ENCODE data around the gene AP4M1.
A peak's percentile ranks its signal among the peaks of the same experiment; 100 is the strongest.

The AP4M1 gene

DNA sequence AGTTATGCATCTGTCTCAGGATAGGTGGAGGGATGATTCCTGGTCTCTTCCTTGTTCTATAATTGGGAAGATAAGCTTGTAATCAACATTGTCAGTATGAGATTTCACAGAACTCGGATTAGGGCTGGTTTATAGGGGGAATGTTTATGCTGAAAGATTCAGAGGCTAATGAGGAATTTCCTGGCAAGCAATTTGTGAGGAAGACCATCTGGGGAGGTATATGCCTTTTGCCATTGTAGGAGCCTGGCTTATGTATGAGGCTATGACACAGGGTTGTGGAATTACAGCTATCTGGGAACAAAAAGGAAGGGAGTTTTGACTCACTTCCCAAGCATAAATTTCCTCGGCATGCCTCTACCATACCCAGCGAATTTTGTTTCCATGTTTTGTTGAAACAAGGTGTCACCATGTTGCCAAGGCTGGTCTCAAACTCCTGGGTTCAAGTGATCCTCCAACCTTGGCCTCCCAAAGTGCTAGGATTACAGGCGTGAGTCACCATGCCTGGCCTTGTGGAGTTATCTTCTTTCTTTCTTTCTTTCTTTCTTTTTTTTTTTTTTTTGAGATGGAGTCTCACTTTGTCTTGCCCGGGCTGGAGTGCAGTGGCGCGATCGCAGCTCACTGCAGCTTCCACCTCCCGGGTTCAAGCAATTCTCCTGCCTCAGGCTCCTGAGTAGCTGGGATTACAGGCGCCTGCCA, 14.2 kb upstream of the AP4M1 start:
- DNase-seq, result no peak

DNA sequence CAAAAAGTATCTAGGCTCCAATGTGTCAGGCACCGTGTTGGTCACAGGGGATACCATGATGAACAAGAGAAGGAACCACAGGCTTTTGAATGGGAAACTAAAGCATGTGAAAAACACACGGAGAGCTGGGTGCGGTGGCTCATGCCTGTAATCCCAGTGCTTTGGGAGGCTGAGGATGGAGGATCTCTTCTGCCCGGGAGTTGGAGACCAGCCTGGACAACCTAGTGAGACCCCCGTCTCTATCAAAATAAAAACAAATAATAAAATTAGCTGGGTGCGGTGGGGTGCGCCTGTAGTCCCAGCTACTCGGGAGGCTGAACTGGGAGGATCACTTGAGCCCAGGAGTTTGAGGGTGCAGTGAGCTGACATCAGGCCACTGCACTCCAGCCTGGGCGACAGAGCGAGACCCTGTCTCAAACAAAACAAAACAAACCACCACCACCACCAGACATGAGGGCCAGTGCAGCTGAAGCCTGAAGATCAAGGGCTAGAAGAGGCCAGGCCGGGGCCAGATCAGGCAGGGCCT, 13.3 kb upstream of the AP4M1 start:
- no peak for DNase-seq

DNA sequence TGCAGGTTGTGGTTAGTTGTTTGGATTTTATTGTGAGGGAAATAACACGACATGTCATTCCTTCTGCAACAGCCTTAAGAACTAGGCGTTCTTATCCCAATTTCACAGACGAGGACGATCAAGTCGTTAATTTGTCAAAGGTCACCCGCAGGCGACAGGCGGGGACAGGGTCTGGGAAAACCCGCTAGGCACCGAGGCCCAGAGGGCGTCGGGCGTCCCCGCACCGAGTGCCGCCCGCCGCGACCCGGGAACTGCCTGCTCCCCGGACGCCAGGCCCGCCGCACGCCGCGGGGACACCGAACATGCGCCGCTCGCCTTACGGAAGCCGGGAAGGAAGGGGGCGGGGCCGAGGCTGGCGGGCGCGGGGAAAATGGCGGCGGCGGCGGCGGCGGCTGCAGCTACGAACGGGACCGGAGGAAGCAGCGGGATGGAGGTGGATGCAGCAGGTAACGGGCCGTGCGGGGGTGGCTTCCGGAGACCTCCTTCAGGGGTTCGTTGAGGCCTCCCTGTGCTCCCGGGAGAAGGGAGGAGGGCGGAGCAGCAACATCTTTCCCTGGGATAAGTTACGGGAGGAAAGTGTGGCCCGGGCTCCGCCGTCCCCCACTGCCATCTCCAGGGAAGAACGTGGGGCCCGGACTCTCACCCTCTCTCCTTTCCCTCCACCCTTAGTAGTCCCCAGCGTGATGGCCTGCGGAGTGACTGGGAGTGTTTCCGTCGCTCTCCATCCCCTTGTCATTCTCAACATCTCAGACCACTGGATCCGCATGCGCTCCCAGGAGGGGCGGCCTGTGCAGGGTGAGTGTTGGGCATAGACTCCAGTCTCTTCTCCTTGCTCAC, 12.6 kb upstream of the AP4M1 start, which contains the start of gene COPS6:
COPS6 (plus strand) TSS at position 349 of the 837 bp plus-strand sequence; CDS start at position 371, 22 bp downstream.
- DNase-seq, result peak; percentile 91 to 92

DNA sequence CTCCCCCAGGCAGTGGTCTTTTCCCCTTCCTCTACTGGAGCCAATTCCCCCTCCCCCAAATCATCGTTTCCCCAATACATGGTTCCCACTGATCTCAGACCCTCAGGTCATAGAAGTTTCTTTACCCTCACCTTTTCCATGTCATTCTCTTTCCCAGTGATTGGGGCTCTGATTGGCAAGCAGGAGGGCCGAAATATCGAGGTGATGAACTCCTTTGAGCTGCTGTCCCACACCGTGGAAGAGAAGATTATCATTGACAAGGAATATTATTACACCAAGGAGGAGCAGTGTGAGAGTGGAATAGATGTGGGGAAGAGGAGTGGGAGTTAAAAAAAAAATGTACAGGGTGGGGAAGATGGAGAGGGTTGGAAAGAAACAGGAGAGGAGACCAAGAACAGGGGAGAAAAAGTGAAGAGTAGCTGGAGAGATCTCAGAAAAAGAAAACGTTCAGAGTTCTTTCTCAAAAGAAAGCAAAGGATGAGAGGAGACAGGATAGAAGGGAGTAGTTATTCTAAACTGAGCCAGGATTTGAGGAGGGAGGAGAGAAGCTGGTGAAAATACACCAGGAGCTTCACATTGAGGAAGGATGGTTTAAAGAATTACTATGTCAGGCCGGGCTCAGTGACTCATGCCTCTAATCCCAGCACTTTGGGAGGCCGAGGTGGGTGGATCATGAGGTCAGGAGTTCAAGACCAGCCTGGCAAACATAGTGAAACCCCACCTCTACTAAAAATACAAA, 11.8 kb upstream of the AP4M1 start:
- peak in 1 of 2 experiments; percentile 42 for DNase-seq

DNA sequence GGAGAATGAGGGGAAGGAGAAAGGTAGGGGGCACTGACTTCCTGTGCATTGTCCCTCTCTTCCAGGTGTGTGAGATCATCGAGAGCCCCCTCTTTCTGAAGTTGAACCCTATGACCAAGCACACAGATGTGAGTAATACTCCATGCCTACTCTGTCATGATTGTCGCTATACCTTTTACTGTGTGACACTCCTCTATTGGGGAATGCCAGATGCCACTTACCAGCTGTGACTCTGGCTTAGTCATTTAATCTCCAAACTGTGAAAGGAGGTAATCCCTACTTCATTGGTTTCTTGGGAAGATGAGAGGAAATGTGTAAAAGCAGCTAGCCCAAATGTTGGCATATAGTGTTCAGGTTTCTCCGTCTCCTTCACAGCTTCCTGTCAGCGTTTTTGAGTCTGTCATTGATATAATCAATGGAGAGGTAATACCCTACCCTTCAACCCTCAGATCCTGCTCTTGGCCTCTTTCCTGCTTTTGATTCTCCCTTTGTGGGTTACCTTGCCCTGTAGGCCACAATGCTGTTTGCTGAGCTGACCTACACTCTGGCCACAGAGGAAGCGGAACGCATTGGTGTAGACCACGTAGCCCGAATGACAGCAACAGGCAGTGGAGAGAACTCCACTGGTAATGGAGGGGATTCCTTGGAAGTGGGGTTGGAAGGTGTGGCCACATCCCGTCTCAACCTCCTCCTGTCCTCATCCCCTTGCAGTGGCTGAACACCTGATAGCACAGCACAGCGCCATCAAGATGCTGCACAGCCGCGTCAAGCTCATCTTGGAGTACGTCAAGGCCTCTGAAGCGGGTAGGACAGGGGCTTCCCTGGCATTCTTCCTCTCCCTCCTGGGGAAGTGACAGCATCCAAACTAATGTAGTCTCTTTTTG, 10.7 kb upstream of the AP4M1 start:
- peak in 1 of 2 experiments; percentile 53 for DNase-seq

DNA sequence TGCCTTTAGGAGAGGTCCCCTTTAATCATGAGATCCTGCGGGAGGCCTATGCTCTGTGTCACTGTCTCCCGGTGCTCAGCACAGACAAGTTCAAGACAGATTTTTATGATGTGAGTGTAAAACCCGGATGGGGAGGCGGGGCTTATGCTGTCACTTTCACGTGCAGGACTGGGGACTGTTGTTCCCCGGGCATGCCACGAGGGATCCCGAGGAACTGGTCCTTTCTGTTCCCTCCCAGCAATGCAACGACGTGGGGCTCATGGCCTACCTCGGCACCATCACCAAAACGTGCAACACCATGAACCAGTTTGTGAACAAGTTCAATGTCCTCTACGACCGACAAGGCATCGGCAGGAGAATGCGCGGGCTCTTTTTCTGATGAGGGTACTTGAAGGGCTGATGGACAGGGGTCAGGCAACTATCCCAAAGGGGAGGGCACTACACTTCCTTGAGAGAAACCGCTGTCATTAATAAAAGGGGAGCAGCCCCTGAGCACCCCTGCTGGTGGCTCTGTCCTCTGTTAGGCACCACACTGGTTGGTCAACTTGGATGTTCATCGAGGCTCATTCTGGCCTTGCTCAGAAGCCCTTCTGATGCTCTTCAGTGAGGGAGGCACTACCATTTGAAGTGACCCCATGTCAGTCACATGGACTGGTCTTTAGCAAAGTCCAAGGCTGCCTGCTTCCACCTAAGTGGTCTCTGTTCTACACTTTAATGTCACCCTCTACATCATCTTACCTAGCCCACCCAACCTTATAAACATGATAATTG, 9.8 kb upstream of the AP4M1 start:
- peak; percentile 64 for DNase-seq

DNA sequence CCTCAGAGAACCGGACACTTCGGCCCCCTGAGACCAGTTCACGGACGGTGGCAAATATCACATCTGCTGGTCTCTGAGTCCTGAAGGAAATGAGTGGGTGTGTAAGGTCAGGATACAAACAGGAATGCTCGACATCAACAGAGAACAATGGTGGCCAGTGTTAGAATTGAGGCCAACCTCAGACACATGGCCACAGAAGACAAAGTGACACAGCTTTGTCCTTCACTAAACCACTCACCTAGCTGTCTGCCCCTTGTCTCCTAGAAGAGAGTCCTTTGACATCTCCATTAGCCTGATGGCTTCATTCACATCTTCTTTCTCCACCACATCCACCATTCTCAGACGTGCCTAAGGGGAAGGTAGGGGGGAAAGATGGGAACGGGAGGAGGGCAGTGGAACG, 8.4 kb upstream of the AP4M1 start:
- peak in 1 of 2 experiments; percentile 29 for DNase-seq

DNA sequence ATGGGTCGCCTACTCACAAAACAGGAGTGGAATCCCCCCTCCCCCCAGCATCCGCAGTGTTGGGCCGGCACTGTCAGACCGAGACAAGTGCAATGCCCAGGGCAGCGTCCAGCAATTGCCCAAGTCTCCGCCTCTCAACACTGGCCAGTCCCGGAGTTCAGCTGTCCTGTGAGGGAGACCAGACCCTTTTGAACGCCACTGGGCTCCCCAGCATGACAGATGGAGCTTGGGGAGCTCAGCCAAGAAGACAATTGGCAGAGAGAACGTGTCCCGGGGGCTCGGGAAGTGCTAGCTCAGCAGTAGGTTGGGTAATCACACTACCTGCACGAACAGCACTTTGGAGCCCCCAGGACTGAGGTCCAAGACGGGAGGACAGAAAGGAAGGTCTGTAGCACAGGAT, 7.9 kb upstream of the AP4M1 start:
- DNase-seq, result peak in 1 of 2 experiments; percentile 27

DNA sequence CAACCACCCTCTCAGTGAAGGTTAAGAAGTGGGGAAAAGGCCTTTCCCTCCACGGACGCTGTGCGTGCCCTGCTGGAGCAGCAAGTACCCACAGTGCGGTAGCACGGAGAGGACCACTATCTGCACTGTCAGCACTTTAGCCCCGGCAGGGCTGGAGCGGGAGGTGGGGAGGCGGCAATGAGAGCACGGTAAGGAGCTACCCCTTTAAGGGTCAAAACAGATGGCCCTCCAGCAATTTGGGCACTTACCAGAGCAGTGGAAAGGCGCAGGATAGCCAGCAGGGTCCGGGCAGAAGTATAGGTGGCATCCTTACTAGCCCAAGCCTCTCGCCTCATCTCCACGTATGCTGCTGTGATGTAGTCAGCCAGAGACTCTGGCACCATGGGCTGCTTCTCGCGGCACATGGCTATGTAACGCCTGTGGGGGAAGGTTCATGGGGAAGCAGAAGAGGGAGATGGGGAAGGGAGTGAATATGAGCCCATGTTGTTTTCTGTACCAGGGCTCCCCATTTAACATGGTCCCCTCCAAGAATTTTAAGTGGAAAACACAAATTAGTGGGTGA, 7.4 kb upstream of the AP4M1 start:
- no peak for DNase-seq

DNA sequence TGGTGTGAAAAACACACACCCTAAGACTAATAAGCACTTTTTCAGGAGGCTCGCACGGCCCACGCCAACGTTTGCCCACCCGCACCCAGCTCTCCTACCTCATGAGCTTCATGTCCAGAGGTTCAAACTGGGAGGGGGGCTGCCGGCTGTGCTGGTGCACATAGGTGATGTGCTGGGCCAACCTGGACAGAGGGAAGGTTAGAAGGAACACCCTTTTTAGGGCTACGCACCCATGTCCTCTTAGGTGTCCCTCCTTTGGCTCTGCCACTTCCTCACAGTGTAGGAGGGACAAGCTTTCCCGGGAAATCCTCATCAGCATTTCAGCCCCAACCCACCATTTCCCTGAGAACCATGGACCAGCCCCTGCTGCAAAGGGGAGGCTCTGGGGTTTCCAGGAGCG, 6.2 kb upstream of the AP4M1 start:
- no peak for DNase-seq

DNA sequence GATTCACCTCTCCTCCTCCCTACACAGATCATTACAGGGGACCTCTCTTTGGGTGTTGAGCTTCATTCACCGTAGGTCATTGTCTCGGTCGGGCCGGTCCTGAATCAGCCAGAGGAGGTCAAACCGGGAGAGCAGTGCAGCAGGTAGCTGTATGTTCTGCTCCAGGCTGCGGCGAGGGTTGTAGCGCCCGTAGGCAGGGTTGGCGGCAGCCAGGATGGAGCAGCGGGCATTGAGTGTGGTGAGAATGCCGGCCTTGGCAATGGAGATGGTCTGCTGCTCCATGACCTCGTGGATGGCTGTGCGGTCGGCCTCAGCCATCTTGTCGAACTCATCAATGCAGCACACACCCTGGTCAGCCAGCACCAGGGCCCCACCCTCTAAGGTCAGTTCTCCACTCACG, 5.7 kb upstream of the AP4M1 start:
- no peak for DNase-seq

DNA sequence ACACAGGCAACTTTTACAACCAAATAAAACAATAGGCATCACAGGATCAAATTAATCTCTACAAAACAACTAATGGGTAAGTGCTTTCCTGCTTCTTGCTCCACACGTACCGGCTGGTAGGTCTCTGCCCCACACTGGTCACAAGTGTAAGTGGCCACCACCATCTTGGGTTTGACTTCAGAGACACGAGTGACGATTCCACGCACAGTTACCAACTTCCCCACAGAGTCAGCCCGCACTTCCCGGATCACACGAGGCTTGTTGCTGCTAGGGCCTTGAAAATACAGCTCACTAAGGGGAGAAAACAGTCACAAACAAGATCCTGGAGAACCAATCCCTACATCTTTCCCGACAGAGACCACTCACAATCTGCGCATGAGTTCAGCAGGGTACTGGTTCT, 2.5 kb upstream of the AP4M1 start:
- no peak for DNase-seq

DNA sequence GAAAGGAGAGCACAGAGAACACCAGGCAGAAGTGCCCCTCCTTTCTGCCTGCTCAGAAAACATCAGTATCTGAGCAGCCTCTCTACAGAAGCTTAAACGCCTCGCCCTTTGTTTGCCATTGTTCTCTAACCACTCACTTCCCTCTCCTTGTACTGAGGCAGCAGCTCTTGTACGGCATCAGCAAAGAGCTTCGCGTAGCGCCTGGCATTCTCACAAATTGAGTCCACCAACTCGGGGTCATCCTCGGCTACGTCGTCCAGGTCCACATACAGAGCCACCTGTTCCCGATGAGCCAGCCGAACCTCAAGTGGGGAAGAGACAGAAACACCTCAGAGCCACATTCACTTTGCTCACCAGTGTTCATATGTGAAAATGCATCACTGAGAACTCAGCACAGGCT, 2.0 kb upstream of the AP4M1 start:
- no peak for DNase-seq

DNA sequence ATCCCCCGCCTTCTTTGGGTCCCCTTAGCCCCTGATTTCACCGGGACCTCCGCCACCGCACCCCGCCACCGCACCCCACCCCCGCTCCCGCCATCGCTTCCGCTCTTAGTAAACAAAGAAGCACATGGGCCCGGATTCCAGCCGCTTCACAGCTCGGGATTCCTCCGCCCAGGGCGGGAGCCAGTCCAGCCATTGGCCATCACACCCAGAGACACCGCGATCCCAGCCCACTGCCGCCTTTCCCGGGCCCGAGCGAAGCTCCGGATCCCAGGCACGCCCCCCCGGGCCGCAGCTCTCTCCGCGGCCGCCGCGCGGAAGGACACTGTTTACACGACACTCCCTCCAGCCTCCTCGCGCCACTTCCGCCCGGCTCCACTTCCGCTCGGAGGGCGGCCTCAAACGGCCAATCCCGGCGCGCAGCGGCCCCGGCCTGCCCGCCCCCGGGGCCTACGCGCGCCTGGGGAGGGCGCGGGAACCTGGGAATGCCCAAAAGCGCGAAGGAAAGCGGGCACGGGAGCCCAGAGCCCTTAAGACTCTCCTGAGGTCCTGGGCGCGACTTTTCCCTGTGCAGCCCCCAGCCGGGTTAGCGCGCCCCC, 925 bp upstream of the AP4M1 start:
- DNase-seq, result peak; percentile 90 to 91

DNA sequence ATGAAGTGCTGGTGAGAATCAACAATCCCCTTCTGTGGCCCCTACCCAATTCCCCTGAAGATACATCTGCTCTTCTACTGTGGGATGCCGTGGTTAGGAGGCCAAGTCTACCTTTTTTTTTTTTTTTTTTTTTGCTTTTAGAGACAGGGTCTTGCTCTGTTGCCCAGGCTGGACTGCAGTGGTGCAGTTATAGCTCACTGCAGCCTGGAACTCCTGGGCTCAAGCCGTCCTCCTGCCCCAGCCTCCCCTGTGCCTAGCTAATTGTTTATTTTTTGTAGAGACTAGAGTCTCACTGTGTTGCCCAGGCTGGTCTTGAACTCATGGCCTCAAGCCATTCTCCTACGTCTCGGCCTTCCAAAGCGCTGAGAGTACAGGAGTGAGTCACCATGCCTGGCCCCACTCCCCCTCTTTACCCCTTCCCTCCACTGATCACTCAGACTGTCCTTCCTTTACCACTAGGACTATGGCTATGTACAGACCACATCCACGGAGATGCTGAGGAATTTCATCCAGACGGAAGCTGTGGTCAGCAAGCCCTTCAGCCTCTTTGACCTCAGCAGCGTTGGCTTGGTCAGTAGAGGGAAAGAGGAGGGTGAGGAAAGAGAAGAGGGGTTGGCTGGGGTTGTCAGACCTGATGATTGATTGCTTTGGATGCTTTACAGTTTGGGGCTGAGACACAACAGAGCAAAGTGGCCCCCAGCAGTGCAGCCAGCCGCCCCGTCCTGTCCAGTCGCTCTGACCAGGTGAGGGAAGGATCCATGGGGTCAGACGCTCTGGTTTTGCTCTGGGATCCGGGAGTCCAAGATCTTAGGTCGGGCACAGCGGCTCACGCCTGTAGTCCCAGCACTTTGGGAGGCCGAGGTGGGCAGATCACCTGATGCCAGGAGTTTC, 1.8 kb downstream of the AP4M1 start:
- no peak for DNase-seq

DNA sequence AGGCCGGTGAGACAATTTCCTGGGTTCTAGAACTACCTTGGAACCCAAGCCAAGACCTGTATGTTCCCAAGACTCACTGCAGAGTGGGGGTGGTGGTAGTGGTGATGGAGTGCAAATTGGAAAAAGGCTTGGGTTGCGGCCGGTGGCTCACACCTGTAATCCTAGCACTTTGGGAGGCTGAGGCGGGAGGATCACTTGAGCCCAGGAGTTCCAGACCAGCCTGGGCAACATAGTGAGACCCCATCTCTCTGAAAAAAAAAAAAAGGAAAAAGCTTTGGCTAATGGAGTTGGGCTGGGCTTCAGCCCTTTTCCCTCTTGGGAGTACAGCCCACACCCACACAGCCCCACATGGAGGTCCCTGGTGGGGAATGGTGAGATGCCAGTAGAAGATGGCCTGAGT, 4.1 kb downstream of the AP4M1 start:
- DNase-seq, result no peak

DNA sequence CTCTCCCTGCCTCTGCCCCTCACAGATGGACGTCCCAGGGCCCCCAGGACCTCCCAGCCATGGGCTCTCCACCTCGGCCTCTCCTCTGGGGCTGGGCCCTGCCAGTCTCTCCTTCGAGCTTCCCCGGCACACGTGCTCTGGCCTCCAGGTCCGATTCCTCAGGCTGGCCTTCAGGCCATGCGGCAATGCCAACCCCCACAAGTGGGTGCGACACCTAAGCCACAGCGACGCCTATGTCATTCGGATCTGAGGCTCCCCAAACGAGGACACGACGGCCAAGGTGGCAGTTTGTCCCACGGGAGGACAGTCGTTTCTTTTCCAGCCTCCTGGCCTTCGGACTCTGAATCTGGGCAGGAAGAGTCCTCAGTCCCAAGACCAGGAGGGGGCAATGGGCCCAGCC, 5.2 kb downstream of the AP4M1 start:
- DNase-seq, result no peak

DNA sequence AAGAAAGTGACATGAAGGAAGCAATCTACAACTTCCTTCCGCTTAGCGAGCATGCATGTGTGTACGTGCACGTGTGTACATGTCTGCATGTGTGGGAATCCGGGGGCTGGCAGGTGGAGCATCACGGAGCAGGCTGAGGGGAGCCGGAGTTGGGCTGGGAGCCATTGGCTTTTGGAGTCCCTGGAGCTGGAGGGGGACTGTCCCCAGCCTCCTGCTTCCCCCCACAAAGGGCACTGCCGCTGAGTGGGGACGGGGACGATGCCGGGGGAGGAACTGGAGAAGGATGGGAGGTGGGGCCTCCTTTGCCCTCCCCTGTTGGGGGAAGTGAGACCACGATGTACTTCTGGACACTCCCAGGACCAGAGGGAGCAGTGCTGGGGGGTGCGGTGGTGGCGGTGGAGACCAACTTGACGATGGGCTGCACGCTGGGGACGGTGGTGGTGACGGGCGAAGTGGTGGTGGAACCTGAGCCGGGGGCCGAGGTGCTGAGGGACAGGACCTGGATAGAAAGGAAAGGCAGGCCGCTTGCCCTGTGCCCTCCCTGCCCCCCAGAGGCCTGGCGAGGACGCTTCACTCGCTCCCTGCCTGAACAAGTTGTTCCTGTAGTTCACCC, 5.8 kb downstream of the AP4M1 start:
- DNase-seq, result no peak

DNA sequence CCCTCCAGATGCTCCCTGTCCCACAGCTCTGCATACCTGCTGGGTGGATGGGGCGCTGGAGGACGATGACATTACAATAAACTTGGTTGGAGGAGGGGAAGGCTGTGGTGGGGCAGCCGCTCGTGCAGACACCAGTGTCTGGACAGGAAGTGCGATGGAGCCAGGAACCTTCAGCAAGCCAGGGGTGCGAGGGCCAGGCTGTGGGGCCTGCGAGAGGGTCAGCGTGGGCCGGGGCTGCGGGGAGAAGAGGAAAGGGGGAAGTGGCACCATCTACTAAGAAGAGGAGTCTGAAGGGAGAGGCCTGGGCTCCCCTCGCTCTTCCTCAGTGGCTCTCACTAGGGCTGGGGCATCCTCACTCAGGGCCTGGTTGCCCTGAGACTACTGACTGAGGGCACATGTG, 6.4 kb downstream of the AP4M1 start:
- DNase-seq, result no peak
